Endothelial cell of umbilical vein (primary cell): Measurements from ENCODE around the gene NECTIN4.

Experiments
- EZH2 ChIP-seq: IDR thresholded peaks from 2 replicates; pipeline ENCODE4 v1.6.1; 2012; ENCODE audit warnings: borderline replicate concordance, low read depth, mild to moderate bottlenecking, moderate library complexity, low read length, inconsistent platforms; ENCODE audit not compliant: severe bottlenecking
- FOS ChIP-seq: IDR thresholded peaks from 2 replicates; pipeline ENCODE4 v1.6.1; 2011; ENCODE audit warnings: mild to moderate bottlenecking, low read length, moderate library complexity, borderline replicate concordance; ENCODE audit not compliant: insufficient read depth
- GATA2 ChIP-seq: IDR thresholded peaks from 2 replicates; pipeline ENCODE4 v1.7.0; 2011; ENCODE audit warnings: low read depth, mild to moderate bottlenecking, moderate library complexity, mixed read lengths, low read length; ENCODE audit not compliant: insufficient read length, insufficient read depth
- JUN ChIP-seq: IDR thresholded peaks from 2 replicates; pipeline ENCODE4 v1.6.1; 2011; ENCODE audit warnings: borderline replicate concordance, low read depth; ENCODE audit not compliant: insufficient read length, insufficient read depth
- MYC ChIP-seq: IDR thresholded peaks from one replicate; pipeline ENCODE4 v1.6.1; 2011; ENCODE audit warnings: mild to moderate bottlenecking, low read depth, low read length
- POLR2A ChIP-seq: IDR thresholded peaks from 2 replicates; pipeline ENCODE4 v1.6.1; 2012; ENCODE audit warnings: low read depth, mild to moderate bottlenecking, control low read depth, low read length
- POLR2AphosphoS5 ChIP-seq: IDR thresholded peaks from 2 replicates; pipeline ENCODE4 v1.6.1; 2012; ENCODE audit warnings: low read depth, mild to moderate bottlenecking, control low read depth, low read length, moderate library complexity; ENCODE audit not compliant: insufficient read depth
- TF ChIP-seq, protein P1 (sequence below), 2 donors: IDR thresholded peaks; 1 replicate in 1 of 2; 2 replicates in 1 of 2; pipeline ENCODE4 v1.5.1; 2011; ENCODE audit warnings: low read length in 2 of 2, mild to moderate bottlenecking in 2 of 2, moderate library complexity in 2 of 2, control low read depth in 1 of 2, inconsistent platforms in 1 of 2, low read depth in 1 of 2; ENCODE audit not compliant: insufficient read depth in 1 of 2; ENCODE audit errors: extremely low read depth in 1 of 2
- TF ChIP-seq, protein P2 (sequence below): IDR thresholded peaks from 2 replicates; pipeline ENCODE4 v1.6.1; 2011; ENCODE audit not compliant: insufficient read depth, insufficient read length

DNA sequence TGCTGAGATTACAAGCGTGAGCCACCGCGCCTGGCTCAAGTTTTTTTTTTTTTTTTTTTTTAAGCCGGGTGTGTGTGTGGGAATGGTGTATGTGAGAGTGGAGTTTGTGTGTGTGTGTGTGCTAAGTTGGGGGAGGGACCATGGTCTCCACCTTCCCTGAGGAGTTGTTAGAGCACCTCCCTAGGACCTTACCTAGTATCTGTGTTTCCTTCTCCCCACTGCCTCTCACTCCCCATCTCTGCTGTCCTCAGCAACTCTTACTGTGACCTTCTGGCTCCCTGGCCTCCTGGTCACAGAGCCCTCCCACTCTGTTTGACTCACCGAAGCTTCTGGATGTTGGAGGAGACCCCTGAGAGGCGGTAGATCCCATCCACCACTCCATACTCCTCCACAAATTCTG, 30.1 kb downstream of the NECTIN4 start:
- TF ChIP-seq POLR2A (no peak), POLR2AphosphoS5 (no peak), FOS (no peak), EZH2 (no peak), JUN (no peak), GATA2 (no peak), MYC (no peak)
- TF ChIP-seq, protein P1, sequence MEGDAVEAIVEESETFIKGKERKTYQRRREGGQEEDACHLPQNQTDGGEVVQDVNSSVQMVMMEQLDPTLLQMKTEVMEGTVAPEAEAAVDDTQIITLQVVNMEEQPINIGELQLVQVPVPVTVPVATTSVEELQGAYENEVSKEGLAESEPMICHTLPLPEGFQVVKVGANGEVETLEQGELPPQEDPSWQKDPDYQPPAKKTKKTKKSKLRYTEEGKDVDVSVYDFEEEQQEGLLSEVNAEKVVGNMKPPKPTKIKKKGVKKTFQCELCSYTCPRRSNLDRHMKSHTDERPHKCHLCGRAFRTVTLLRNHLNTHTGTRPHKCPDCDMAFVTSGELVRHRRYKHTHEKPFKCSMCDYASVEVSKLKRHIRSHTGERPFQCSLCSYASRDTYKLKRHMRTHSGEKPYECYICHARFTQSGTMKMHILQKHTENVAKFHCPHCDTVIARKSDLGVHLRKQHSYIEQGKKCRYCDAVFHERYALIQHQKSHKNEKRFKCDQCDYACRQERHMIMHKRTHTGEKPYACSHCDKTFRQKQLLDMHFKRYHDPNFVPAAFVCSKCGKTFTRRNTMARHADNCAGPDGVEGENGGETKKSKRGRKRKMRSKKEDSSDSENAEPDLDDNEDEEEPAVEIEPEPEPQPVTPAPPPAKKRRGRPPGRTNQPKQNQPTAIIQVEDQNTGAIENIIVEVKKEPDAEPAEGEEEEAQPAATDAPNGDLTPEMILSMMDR (IDR thresholded peaks at IDR 0.05; ENCODE audit: extremely low read depth in 1 of 2, insufficient read depth in 1 of 2, low read depth in 1 of 2, low read length in 2 of 2): no peak
- TF ChIP-seq, protein P2, sequence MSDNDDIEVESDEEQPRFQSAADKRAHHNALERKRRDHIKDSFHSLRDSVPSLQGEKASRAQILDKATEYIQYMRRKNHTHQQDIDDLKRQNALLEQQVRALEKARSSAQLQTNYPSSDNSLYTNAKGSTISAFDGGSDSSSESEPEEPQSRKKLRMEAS: no peak
